OCI-LY3 (cell line): ENCODE results near the gene GABRR3.

Source experiments
- H2AFZ ChIP-seq: fragments of 200-600, 300-600 bp; shearing (Covaris generic); 2 replicates; pipeline ENCODE4 v1.6.0; 2014; ENCODE audit warnings: antibody characterized with exemption, low read depth, low read length
- H3K27ac ChIP-seq: fragments of 200-600, 300-600 bp; sonication (generic); 2 replicates; pipeline ENCODE4 v1.5.1; 2014; ENCODE audit warnings: mild to moderate bottlenecking, low read length, moderate library complexity, mixed read lengths
- H3K27me3 ChIP-seq: fragments of 200-600, 300-600 bp; sonication (generic); 2 replicates; pipeline ENCODE4 v1.6.1; 2014; ENCODE audit warnings: low read depth, low read length, mixed read lengths
- H3K36me3 ChIP-seq: fragments of 200-600, 300-600 bp; sonication (generic); replicated peaks from 2 replicates; pipeline ENCODE3; 2014; ENCODE audit warnings: low read depth, low read length, mixed read lengths
- H3K4me1 ChIP-seq: fragments of 300-600, 200-600 bp; sonication (generic); 2 replicates; pipeline ENCODE4 v1.6.1; 2014; ENCODE audit warnings: low read length, mixed read lengths
- H3K4me2 ChIP-seq: fragments of 200-600, 300-600 bp; sonication (generic); 2 replicates; pipeline ENCODE4 v1.6.1; 2014; ENCODE audit warnings: low read length, mixed read lengths
- H3K4me3 ChIP-seq: fragments of 300-600, 200-600 bp; sonication (generic); 2 replicates; pipeline ENCODE4 v1.5.1; 2014; ENCODE audit warnings: antibody characterized with exemption, mild to moderate bottlenecking, low read length, moderate library complexity
- H3K79me2 ChIP-seq: fragments of 300-600, 200-600 bp; shearing (Covaris generic); 2 replicates; pipeline ENCODE4 v1.6.1; 2014; ENCODE audit warnings: mild to moderate bottlenecking, low read length, mixed read lengths
- H3K9ac ChIP-seq: fragments of 300-600, 200-600 bp; shearing (Covaris generic); 2 replicates; pipeline ENCODE4 v1.6.0; 2014; ENCODE audit warnings: mild to moderate bottlenecking, low read length, moderate library complexity
- H3K9me3 ChIP-seq: fragments of 200-600, 300-600 bp; shearing (Covaris generic); 2 replicates; pipeline ENCODE4 v1.6.1; 2014; ENCODE audit warnings: low read length, mixed read lengths; ENCODE audit not compliant: insufficient read depth
- H4K20me1 ChIP-seq: fragments of 200-600, 300-600 bp; sonication (generic); 2 replicates; pipeline ENCODE4 v1.6.1; 2016; ENCODE audit warnings: low read length, mixed read lengths; ENCODE audit not compliant: insufficient read depth
- EZH2phosphoT487 ChIP-seq: fragments of 200-600 bp; shearing (Covaris generic); IDR thresholded peaks from 2 replicates; pipeline ENCODE4 v1.6.1; 2018; ENCODE audit warnings: antibody characterized with exemption, mixed run types, low read depth
- TF ChIP-seq, protein P1 (sequence below): fragments of 200-600, 300-600 bp; sonication (generic); IDR thresholded peaks from 2 replicates; pipeline ENCODE4 v1.5.1; 2014; ENCODE audit warnings: antibody characterized with exemption, low read length, low read depth

GABRR3 gene

DNA sequence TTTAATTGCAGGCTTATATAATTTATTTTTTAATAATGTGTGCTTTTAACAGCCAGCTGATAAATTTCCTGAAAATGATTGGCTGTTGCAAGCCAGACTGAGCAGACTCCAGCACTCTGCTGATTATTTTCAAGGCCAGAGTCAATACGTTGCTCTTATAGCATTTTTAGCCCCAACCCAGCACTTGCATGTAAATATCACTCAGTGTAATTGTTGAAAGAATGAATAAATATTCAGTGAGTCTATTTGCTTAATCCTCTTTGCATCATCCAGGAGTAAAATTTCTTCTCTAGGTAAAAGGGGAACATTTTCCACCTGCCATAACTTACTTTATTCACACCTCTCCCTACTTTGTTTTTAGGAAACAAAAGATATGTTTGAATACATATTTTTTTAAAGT, 2.9 kb downstream of the GABRR3 start:
- Histone ChIP-seq H4K20me1 (no peaks in the 10 kb centered on the region), H3K36me3 (no peaks in the 10 kb centered on the region), H3K79me2 (no peaks in the 10 kb centered on the region), H3K9me3 (no peaks in the 10 kb centered on the region), H3K4me1 (peaks cover 16% of the 10 kb centered on the region), H2AFZ (no peak overlapping the region), H3K4me3 (no peak overlapping the region), H3K27ac (no peak overlapping the region), H3K27me3 (no peaks in the 10 kb centered on the region), H3K4me2 (no peak overlapping the region), H3K9ac (no peak overlapping the region)
- no peak for TF ChIP-seq EZH2phosphoT487
- TF ChIP-seq, protein P1, sequence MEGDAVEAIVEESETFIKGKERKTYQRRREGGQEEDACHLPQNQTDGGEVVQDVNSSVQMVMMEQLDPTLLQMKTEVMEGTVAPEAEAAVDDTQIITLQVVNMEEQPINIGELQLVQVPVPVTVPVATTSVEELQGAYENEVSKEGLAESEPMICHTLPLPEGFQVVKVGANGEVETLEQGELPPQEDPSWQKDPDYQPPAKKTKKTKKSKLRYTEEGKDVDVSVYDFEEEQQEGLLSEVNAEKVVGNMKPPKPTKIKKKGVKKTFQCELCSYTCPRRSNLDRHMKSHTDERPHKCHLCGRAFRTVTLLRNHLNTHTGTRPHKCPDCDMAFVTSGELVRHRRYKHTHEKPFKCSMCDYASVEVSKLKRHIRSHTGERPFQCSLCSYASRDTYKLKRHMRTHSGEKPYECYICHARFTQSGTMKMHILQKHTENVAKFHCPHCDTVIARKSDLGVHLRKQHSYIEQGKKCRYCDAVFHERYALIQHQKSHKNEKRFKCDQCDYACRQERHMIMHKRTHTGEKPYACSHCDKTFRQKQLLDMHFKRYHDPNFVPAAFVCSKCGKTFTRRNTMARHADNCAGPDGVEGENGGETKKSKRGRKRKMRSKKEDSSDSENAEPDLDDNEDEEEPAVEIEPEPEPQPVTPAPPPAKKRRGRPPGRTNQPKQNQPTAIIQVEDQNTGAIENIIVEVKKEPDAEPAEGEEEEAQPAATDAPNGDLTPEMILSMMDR, result no peak

- no peaks in the 10 kb centered on the region for H4K20me1 ChIP-seq
- no peaks in the 10 kb centered on the region for H3K79me2 ChIP-seq
- no peak overlapping the region for H3K4me2 ChIP-seq
- H2AFZ ChIP-seq, result no peak overlapping the region
- H3K27me3 ChIP-seq, result no peaks in the 10 kb centered on the region
- no peaks in the 10 kb centered on the region for H3K36me3 ChIP-seq
- no peak overlapping the region for H3K9ac ChIP-seq
- H3K4me1 ChIP-seq, result peaks cover 34% of the 10 kb centered on the region
- H3K9me3 ChIP-seq, result no peaks in the 10 kb centered on the region
- no peak overlapping the region for H3K4me3 ChIP-seq
- TF ChIP-seq EZH2phosphoT487, result no peak
- TF ChIP-seq, protein P1, result no peak
- no peak overlapping the region for H3K27ac ChIP-seq
These were observed 6.0 kb downstream of the GABRR3 start for GRCh38 chr3:98029083-98029482.

DNA sequence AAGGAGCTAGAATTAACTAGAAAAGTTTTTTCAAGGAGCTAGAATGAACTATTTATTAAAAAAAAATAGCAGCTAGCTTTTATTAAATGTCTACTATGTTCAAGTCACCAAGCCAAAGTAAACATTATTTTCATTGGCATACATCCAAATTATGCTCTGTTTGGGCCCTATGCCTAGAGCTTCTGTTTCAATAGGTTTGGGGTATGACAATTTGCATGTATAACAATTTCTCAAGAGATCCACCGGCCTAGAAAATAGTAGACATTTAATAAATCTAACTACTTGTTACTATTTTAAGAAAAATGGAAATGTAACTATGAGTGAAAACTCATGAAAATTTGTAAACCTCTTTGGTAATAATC, 8.0 kb downstream of the GABRR3 start:
- Histone ChIP-seq H3K27ac (peak overlapping the region; percentile 67), H2AFZ (no peak overlapping the region), H4K20me1 (no peaks in the 10 kb centered on the region), H3K79me2 (no peaks in the 10 kb centered on the region), H3K4me2 (peak overlapping the region; percentile 91), H3K9ac (0 out of 2 replicates have a peak overlapping the region, but pooled peaks have one; percentile 0), H3K36me3 (no peaks in the 10 kb centered on the region), H3K4me1 (peaks cover 49% of the 10 kb centered on the region), H3K27me3 (0 out of 2 replicates have a peak, but pooled peaks cover 3% of the 10 kb centered on the region), H3K9me3 (no peaks in the 10 kb centered on the region), H3K4me3 (peak overlapping the region; percentile 32)
- TF ChIP-seq, protein P1, result no peak
- TF ChIP-seq EZH2phosphoT487, result no peak

GRCh38 chr3:98026425-98027084, 8.6 kb downstream of the GABRR3 start:
- Histone ChIP-seq H4K20me1 (no peaks in the 10 kb centered on the region), H3K4me3 (peak overlapping the region; percentile 68), H3K27me3 (0 out of 2 replicates have a peak, but pooled peaks cover 3% of the 10 kb centered on the region), H3K27ac (peak overlapping the region; percentile 67), H3K4me1 (peaks cover 54% of the 10 kb centered on the region), H3K9ac (peak overlapping the region; percentile 41), H3K9me3 (no peaks in the 10 kb centered on the region), H3K36me3 (no peaks in the 10 kb centered on the region), H2AFZ (peak overlapping the region; percentile 50; the same call in 1 of the 2 replicates), H3K79me2 (no peaks in the 10 kb centered on the region), H3K4me2 (peak overlapping the region; percentile 91)
- no peak for TF ChIP-seq EZH2phosphoT487
- TF ChIP-seq, protein P1, result no peak
